Mesenchymal stem cell (in vitro differentiated cells and primary cell): ENCODE measurements around the gene NHSL1.

Experiments used
- DNase-seq: peaks from one replicate; pipeline ENCODE4 v3.0.0-alpha.2; 2013
- H2AFZ ChIP-seq: one replicate; pipeline ENCODE4 v1.6.1; 2013; ENCODE audit warnings: low read depth, mild to moderate bottlenecking, control low read depth, inconsistent platforms, low read length, moderate library complexity
- H2AK5ac ChIP-seq: 2 replicates; pipeline ENCODE4 v1.6.1; 2013; ENCODE audit warnings: low read length, moderate library complexity, mild to moderate bottlenecking, inconsistent platforms; ENCODE audit not compliant: severe bottlenecking
- H2BK120ac ChIP-seq: one replicate; pipeline ENCODE4 v1.6.1; 2013; ENCODE audit warnings: low read depth, mild to moderate bottlenecking, inconsistent platforms, low read length, moderate library complexity
- H2BK12ac ChIP-seq, 2 experiments: one replicate each; pipeline ENCODE4 v1.6.1; 2013; ENCODE audit warnings: inconsistent platforms in 2 of 2, low read length in 2 of 2, mild to moderate bottlenecking in 2 of 2, moderate library complexity in 2 of 2, control low read depth in 1 of 2
- H2BK15ac ChIP-seq: one replicate; pipeline ENCODE4 v1.6.1; 2013; ENCODE audit warnings: mild to moderate bottlenecking, low read depth, inconsistent platforms; ENCODE audit not compliant: poor library complexity, severe bottlenecking
- H2BK5ac ChIP-seq: 2 replicates; pipeline ENCODE4 v1.6.1; 2013; ENCODE audit warnings: low read depth, mild to moderate bottlenecking, low read length, control low read depth, inconsistent platforms; ENCODE audit not compliant: poor library complexity, severe bottlenecking
- H3K14ac ChIP-seq, 2 experiments: one replicate each; pipeline ENCODE4 v1.6.1; 2013; ENCODE audit warnings: inconsistent platforms in 2 of 2, low read length in 2 of 2, control low read depth in 1 of 2, mild to moderate bottlenecking in 1 of 2, moderate library complexity in 1 of 2
- H3K18ac ChIP-seq, 2 experiments: one replicate each; pipeline ENCODE4 v1.6.1; 2013; ENCODE audit warnings: inconsistent platforms in 2 of 2, low read length in 2 of 2, control low read depth in 1 of 2, low read depth in 1 of 2, mild to moderate bottlenecking in 1 of 2
- H3K23ac ChIP-seq, 2 experiments: one replicate each; pipeline ENCODE4 v1.6.1; 2013; ENCODE audit warnings: inconsistent platforms in 2 of 2, low read length in 2 of 2, mild to moderate bottlenecking in 2 of 2, moderate library complexity in 2 of 2, control low read depth in 1 of 2
- H3K27ac ChIP-seq: 2 replicates; pipeline ENCODE4 v1.5.1; 2013; ENCODE audit warnings: mild to moderate bottlenecking, moderate library complexity, low read length, control low read depth, inconsistent platforms; ENCODE audit not compliant: poor library complexity, severe bottlenecking
- H3K27me3 ChIP-seq, 2 experiments: 2 replicates each; pipeline versions ENCODE4 v1.6.1 to v1.7.0; 2013; ENCODE audit warnings: low read length in 2 of 2, mild to moderate bottlenecking in 2 of 2, moderate library complexity in 2 of 2, control low read depth in 1 of 2, inconsistent platforms in 1 of 2; ENCODE audit not compliant: control insufficient read depth in 1 of 2, insufficient read depth in 1 of 2
- H3K36me3 ChIP-seq, 2 experiments: 2 replicates each; pipeline versions ENCODE4 v1.6.1 to v1.7.0; 2013; ENCODE audit warnings: low read length in 2 of 2, control low read depth in 1 of 2, inconsistent platforms in 1 of 2, low read depth in 1 of 2, mild to moderate bottlenecking in 1 of 2; ENCODE audit not compliant: insufficient read depth in 2 of 2, control insufficient read depth in 1 of 2
- H3K4ac ChIP-seq, 2 experiments: one replicate each; pipeline ENCODE4 v1.6.1; 2013; ENCODE audit warnings: inconsistent platforms in 2 of 2, low read length in 2 of 2, mild to moderate bottlenecking in 2 of 2, moderate library complexity in 2 of 2, control low read depth in 1 of 2, low read depth in 1 of 2
- H3K4me1 ChIP-seq: 2 replicates; pipeline ENCODE4 v1.6.1; 2013; ENCODE audit warnings: low read depth, low read length, control low read depth; ENCODE audit not compliant: control insufficient read depth, insufficient read depth
- H3K4me2 ChIP-seq: 2 replicates; pipeline ENCODE4 v1.6.1; 2013; ENCODE audit warnings: low read length, mild to moderate bottlenecking, inconsistent platforms; ENCODE audit not compliant: poor library complexity, severe bottlenecking
- H3K4me3 ChIP-seq, 2 experiments: 2 replicates each; pipeline versions ENCODE4 v1.5.1 to v1.7.0; 2013; ENCODE audit warnings: low read length in 2 of 2, mild to moderate bottlenecking in 2 of 2, control low read depth in 1 of 2, low read depth in 1 of 2; ENCODE audit not compliant: insufficient read depth in 1 of 2
- H3K79me1 ChIP-seq: replicated peaks from 2 replicates; pipeline ENCODE4 v1.6.1; 2013; ENCODE audit warnings: mild to moderate bottlenecking, control low read depth, low read length, inconsistent platforms; ENCODE audit not compliant: poor library complexity, severe bottlenecking
- H3K9ac ChIP-seq: 2 replicates; pipeline ENCODE4 v1.7.0; 2013; ENCODE audit warnings: mild to moderate bottlenecking, low read length, moderate library complexity
- H3K9me3 ChIP-seq: 2 replicates; pipeline ENCODE4 v1.7.0; 2013; ENCODE audit warnings: mild to moderate bottlenecking, low read length; ENCODE audit not compliant: control insufficient read depth
- H4K8ac ChIP-seq: one replicate; pipeline ENCODE4 v1.6.1; 2013; ENCODE audit warnings: inconsistent platforms, mild to moderate bottlenecking, low read length, moderate library complexity
- H4K91ac ChIP-seq: one replicate; pipeline ENCODE4 v1.6.1; 2013; ENCODE audit warnings: mild to moderate bottlenecking, low read length, inconsistent platforms
- WGBS: methylation state at CpG from one replicate; pipeline ENCODE4 v1.1.7; 2013; ENCODE audit warnings: mixed read lengths; 5-methylcytosine and 5-hydroxymethylcytosine counted together

Gene NHSL1

GRCh38 chr6:138440758-138441357 is 58.4 kb downstream of the NHSL1 start:
- no peaks in the 10 kb centered on the region for H3K4me1 ChIP-seq
- no peak overlapping the region for H4K8ac ChIP-seq
- H3K27me3 ChIP-seq: no peaks in the 10 kb centered on the region
- H3K4ac ChIP-seq: no peak overlapping the region
- no peak overlapping the region for H2BK120ac ChIP-seq
- no peak overlapping the region for H4K91ac ChIP-seq
- H2AFZ ChIP-seq: no peak overlapping the region
- WGBS: 94% methylated on average over 3 of the region's 4 CpGs
- H3K9me3 ChIP-seq: no peaks in the 10 kb centered on the region
- no peak overlapping the region for H2BK15ac ChIP-seq
- H3K9ac ChIP-seq: no peak overlapping the region
- H2BK12ac ChIP-seq: no peak overlapping the region
- no peak overlapping the region for H3K23ac ChIP-seq
- H3K79me1 ChIP-seq: peaks cover 15% of the 10 kb centered on the region
- no peak overlapping the region for H2AK5ac ChIP-seq
- no peak overlapping the region for H3K4me3 ChIP-seq
- no peak overlapping the region for H3K18ac ChIP-seq
- H3K14ac ChIP-seq: no peak overlapping the region
- peaks cover 4 to 17% of the 10 kb centered on the region in 2 experiments for H3K36me3 ChIP-seq
- H3K4me2 ChIP-seq: no peak overlapping the region
- H3K27ac ChIP-seq: no peak overlapping the region
- no peak for DNase-seq
- H2BK5ac ChIP-seq: no peak overlapping the region

GRCh38 chr6:138440296-138440695 is 59.0 kb downstream of the NHSL1 start:
- Histone ChIP-seq H2AK5ac (no peak overlapping the region), H2BK12ac (no peak overlapping the region), H3K79me1 (peaks cover 14% of the 10 kb centered on the region), H3K27me3 (no peaks in the 10 kb centered on the region), H3K4me1 (no peaks in the 10 kb centered on the region), H3K14ac (no peak overlapping the region), H3K27ac (no peak overlapping the region), H4K8ac (no peak overlapping the region), H3K18ac (no peak overlapping the region), H2BK120ac (no peak overlapping the region), H3K4ac (no peak overlapping the region), H3K36me3 (peaks cover 4 to 17% of the 10 kb centered on the region in 2 experiments), H2AFZ (no peak overlapping the region), H3K4me2 (no peak overlapping the region), H3K9ac (no peak overlapping the region), H4K91ac (no peak overlapping the region), H3K4me3 (no peak overlapping the region), H3K23ac (no peak overlapping the region), H2BK15ac (no peak overlapping the region), H3K9me3 (no peaks in the 10 kb centered on the region), H2BK5ac (no peak overlapping the region)
- DNase-seq: no peak
- 85% methylated on average over 2 of the region's 3 CpGs for WGBS

- Histone ChIP-seq H3K4me1 (no peaks in the 10 kb centered on the region), H3K9me3 (no peaks in the 10 kb centered on the region), H2BK5ac (no peak overlapping the region), H4K8ac (no peak overlapping the region), H3K23ac (no peak overlapping the region), H3K9ac (no peak overlapping the region), H3K36me3 (peaks cover 4 to 17% of the 10 kb centered on the region in 2 experiments), H3K27me3 (no peaks in the 10 kb centered on the region), H2BK120ac (no peak overlapping the region), H2AK5ac (no peak overlapping the region), H3K79me1 (peaks cover 14% of the 10 kb centered on the region), H2BK15ac (no peak overlapping the region), H3K18ac (no peak overlapping the region), H2AFZ (no peak overlapping the region), H3K27ac (no peak overlapping the region), H3K4ac (no peak overlapping the region), H3K14ac (no peak overlapping the region), H3K4me3 (no peak overlapping the region), H3K4me2 (no peak overlapping the region), H4K91ac (no peak overlapping the region), H2BK12ac (no peak overlapping the region)
- 96% methylated on average over 5 of the region's 7 CpGs for WGBS
- DNase-seq: no peak
These were observed 59.7 kb downstream of the NHSL1 start for GRCh38 chr6:138439546-138439945.

GRCh38 chr6:138434925-138435324 is 64.4 kb downstream of the NHSL1 start:
- H4K8ac ChIP-seq: no peak overlapping the region
- H3K4ac ChIP-seq: no peak overlapping the region
- H2BK120ac ChIP-seq: no peak overlapping the region
- no peak overlapping the region for H3K4me2 ChIP-seq
- H3K18ac ChIP-seq: no peak overlapping the region
- WGBS: no CpG with 5 or more reads among the region's 4 CpGs
- H2BK12ac ChIP-seq: no peak overlapping the region
- H3K4me1 ChIP-seq: no peaks in the 10 kb centered on the region
- H4K91ac ChIP-seq: no peak overlapping the region
- H3K36me3 ChIP-seq: peaks cover 28 to 35% of the 10 kb centered on the region in 2 experiments
- no peak overlapping the region for H2BK5ac ChIP-seq
- no peak overlapping the region for H2BK15ac ChIP-seq
- no peak overlapping the region for H3K14ac ChIP-seq
- H3K9me3 ChIP-seq: no peaks in the 10 kb centered on the region
- no peak overlapping the region for H3K27ac ChIP-seq
- H3K23ac ChIP-seq: no peak overlapping the region
- H2AFZ ChIP-seq: no peak overlapping the region
- peaks cover 19% of the 10 kb centered on the region for H3K79me1 ChIP-seq
- DNase-seq: no peak
- H2AK5ac ChIP-seq: no peak overlapping the region
- no peak overlapping the region for H3K4me3 ChIP-seq
- no peaks in the 10 kb centered on the region for H3K27me3 ChIP-seq
- no peak overlapping the region for H3K9ac ChIP-seq
